GM04503 (cell line): ENCODE measurements around the gene MRNIP.

Source experiments
- DNase-seq: peaks from one replicate; pipeline ENCODE4 v3.0.0-alpha.2; 2012; ENCODE audit warnings: low read depth

The MRNIP gene

GRCh38 chr5:179887802-179888201 lies 29.2 kb upstream of the MRNIP start:
- DNase-seq: no peak

GRCh38 chr5:179887095-179887494 lies 28.5 kb upstream of the MRNIP start:
- no peak for DNase-seq

GRCh38 chr5:179886190-179886911 lies 27.7 kb upstream of the MRNIP start:
- DNase-seq: no peak

- no peak for DNase-seq
These were observed 27.0 kb upstream of the MRNIP start for GRCh38 chr5:179885491-179886090.

GRCh38 chr5:179883163-179883562 lies 24.5 kb upstream of the MRNIP start:
- no peak for DNase-seq

GRCh38 chr5:179882338-179882737 lies 23.7 kb upstream of the MRNIP start:
- no peak for DNase-seq

- DNase-seq: no peak
These were observed 22.4 kb upstream of the MRNIP start for GRCh38 chr5:179880848-179881590.

- DNase-seq: no peak
These were observed 21.5 kb upstream of the MRNIP start for GRCh38 chr5:179880066-179880650.

- DNase-seq: no peak
These were observed 21.0 kb upstream of the MRNIP start for GRCh38 chr5:179879690-179880010.

GRCh38 chr5:179879003-179879689 lies 20.5 kb upstream of the MRNIP start:
- DNase-seq: no peak

- no peak for DNase-seq
These were observed 19.8 kb upstream of the MRNIP start for GRCh38 chr5:179878222-179879002.

GRCh38 chr5:179876610-179876952 lies 18.0 kb upstream of the MRNIP start:
- DNase-seq: no peak

- DNase-seq: no peak
These were observed 17.4 kb upstream of the MRNIP start for GRCh38 chr5:179875741-179876609.

GRCh38 chr5:179874536-179875292 lies 16.1 kb upstream of the MRNIP start:
- DNase-seq: no peak

GRCh38 chr5:179874136-179874535 lies 15.5 kb upstream of the MRNIP start:
- DNase-seq: no peak

- no peak for DNase-seq
These were observed 15.0 kb upstream of the MRNIP start for GRCh38 chr5:179873588-179874110.

- no peak for DNase-seq
These were observed 14.4 kb upstream of the MRNIP start for GRCh38 chr5:179872828-179873575.

- DNase-seq: no peak
These were observed 13.6 kb upstream of the MRNIP start for GRCh38 chr5:179872055-179872827.
